Muscle layer of duodenum (tissue), 2 donors: ENCODE measurements around the gene KCNMA1.

Experiments used
- H3K27ac ChIP-seq: one replicate; pipeline ENCODE4 v1.7.0; 2013; ENCODE audit warnings: mild to moderate bottlenecking, low read length
- H3K27me3 ChIP-seq: one replicate; pipeline ENCODE4 v1.7.0; 2013; ENCODE audit warnings: low read depth, mild to moderate bottlenecking, control low read depth, low read length
- H3K36me3 ChIP-seq, 2 donors: one replicate each; pipeline ENCODE4 v1.7.0; 2013; ENCODE audit warnings: low read length in 2 of 2, control low read depth in 1 of 2, mild to moderate bottlenecking in 1 of 2; ENCODE audit not compliant: insufficient read depth in 2 of 2, control insufficient read depth in 1 of 2
- H3K4me1 ChIP-seq, 2 donors: one replicate each; pipeline ENCODE4 v1.7.0; 2013; ENCODE audit warnings: low read length in 2 of 2, mild to moderate bottlenecking in 2 of 2, control low read depth in 1 of 2, moderate library complexity in 1 of 2; ENCODE audit not compliant: insufficient read depth in 2 of 2, control insufficient read depth in 1 of 2
- H3K4me3 ChIP-seq, 2 donors: one replicate each; pipeline ENCODE4 v1.7.0; 2013; ENCODE audit warnings: low read length in 2 of 2, low read depth in 1 of 2, mild to moderate bottlenecking in 1 of 2
- H3K9me3 ChIP-seq, 2 donors: one replicate each; pipeline ENCODE4 v1.7.0; 2013; ENCODE audit warnings: low read length in 2 of 2, control low read depth in 1 of 2, mild to moderate bottlenecking in 1 of 2; ENCODE audit not compliant: control insufficient read depth in 1 of 2
- donor health status: healthy.

Gene KCNMA1

DNA sequence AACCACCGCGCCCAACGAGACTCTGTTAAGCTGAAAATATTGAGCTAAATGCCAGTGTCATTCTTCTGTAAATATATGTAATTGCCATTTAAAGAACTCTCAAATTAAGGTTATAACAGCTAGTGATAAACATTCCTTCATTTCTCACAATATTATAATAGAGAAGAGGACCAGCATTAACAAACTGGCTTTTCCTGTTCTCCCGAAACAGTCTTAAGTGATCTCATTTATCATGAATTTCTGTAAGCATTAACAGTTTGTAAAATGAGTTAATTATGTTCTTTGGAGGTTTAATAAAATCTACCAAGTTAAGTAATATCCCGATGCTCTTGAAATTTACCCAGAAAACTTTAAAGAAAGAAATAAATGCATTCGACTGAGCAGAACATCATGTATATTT is 352.8 kb downstream of the KCNMA1 start:
- H3K9me3 ChIP-seq, result no peaks in the 10 kb centered on the region
- no peak overlapping the region for H3K4me3 ChIP-seq
- H3K36me3 ChIP-seq, result no peaks in the 10 kb centered on the region
- no peaks in the 10 kb centered on the region for H3K27me3 ChIP-seq
- no peak overlapping the region for H3K27ac ChIP-seq
- peaks cover 4 to 7% of the 10 kb centered on the region in 2 donors for H3K4me1 ChIP-seq

DNA sequence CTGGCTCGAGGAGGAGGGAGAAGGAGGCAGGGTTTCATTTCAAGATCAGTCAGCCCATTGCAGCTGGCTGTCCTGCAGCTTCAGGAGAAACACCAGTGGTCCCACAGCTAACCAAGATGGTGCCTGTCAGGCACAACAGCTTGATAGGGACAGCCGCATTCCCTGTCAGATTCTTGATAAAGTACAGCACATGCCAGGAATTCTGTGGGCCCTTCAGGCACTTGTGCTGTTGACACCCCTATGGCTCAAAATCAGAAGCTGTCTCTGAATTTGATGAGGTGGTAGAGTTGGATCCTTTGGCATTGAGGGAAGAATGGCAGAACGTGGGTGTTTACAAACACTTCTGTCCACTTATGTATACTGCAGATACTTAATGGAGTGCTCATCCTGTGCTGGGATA is 354.3 kb downstream of the KCNMA1 start:
- Histone ChIP-seq H3K9me3 (no peaks in the 10 kb centered on the region), H3K27me3 (no peaks in the 10 kb centered on the region), H3K36me3 (no peaks in the 10 kb centered on the region), H3K27ac (no peak overlapping the region), H3K4me3 (no peak overlapping the region), H3K4me1 (peaks cover 4 to 7% of the 10 kb centered on the region in 2 donors)

DNA sequence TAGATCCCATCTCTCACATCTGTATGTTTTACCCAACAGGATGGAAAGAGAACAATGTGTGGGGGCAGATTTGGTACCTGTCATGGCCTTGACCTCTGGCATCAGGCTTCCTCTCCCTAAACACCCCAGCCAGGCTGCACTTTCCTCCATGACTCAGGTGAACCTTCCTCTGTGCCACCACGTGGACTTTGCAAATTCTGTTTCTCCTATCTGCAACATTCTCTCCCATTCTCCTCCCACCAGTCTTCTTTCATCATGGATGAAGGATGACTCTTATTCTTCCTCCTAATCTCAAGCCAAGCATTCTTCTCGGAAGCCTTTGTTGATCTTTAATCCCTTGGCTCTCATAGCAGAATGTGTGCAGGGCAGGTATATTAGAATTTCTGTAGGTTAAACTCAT is 355.4 kb downstream of the KCNMA1 start:
- no peak overlapping the region for H3K27ac ChIP-seq

DNA sequence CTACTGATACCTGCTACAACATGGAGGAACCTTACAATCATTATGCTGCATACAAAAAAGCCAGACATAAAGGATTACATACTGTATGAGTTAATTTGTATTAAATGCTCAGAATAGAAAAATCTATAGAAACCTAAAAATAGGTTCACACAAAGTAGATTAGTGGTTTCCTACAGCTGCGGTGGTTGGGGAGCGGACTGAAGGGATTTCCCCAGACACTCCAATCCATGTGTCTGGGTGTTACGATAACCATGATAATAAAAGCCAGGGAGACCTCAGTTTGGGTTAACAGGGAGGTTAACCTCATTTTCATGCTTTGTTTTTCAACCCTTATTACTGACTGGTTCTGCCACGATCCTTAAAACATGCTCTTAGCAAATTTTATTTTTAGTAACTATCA is 355.9 kb downstream of the KCNMA1 start:
- no peak overlapping the region for H3K27ac ChIP-seq
- H3K9me3 ChIP-seq, result no peaks in the 10 kb centered on the region
- no peaks in the 10 kb centered on the region for H3K4me1 ChIP-seq

More for the DNA sequence above, 355.4 kb downstream of the KCNMA1 start:
- no peaks in the 10 kb centered on the region for H3K9me3 ChIP-seq
- H3K27me3 ChIP-seq, result no peaks in the 10 kb centered on the region
- H3K4me1 ChIP-seq, result peaks cover 0 to 2% of the 10 kb centered on the region in 2 donors
- no peak overlapping the region for H3K4me3 ChIP-seq
- H3K36me3 ChIP-seq, result no peaks in the 10 kb centered on the region

DNA sequence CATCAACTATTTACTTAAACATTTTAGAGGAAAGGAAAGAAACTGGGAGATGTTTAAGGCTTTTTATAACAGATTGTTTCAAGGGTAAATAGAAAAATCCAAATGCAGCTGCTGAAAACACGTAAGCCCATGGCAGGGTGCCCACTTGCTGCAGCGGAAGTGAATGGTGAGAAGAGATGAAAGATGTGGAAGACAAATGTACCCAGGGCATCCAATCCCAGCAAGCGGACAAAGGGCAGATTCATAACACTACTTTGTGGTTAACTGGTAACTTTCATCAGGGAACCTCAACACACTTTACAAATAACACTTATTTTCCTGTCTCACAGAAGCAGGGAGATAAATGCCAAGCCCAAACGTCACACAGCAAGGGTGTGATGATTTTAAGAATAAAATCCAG is 358.4 kb downstream of the KCNMA1 start:
- Histone ChIP-seq H3K9me3 (no peaks in the 10 kb centered on the region), H3K36me3 (no peaks in the 10 kb centered on the region), H3K4me1 (no peaks in the 10 kb centered on the region), H3K27me3 (no peaks in the 10 kb centered on the region), H3K27ac (no peak overlapping the region), H3K4me3 (no peak overlapping the region)

More for the DNA sequence above, 355.9 kb downstream of the KCNMA1 start:
- no peaks in the 10 kb centered on the region for H3K27me3 ChIP-seq
- H3K36me3 ChIP-seq, result no peaks in the 10 kb centered on the region
- H3K4me3 ChIP-seq, result no peak overlapping the region

DNA sequence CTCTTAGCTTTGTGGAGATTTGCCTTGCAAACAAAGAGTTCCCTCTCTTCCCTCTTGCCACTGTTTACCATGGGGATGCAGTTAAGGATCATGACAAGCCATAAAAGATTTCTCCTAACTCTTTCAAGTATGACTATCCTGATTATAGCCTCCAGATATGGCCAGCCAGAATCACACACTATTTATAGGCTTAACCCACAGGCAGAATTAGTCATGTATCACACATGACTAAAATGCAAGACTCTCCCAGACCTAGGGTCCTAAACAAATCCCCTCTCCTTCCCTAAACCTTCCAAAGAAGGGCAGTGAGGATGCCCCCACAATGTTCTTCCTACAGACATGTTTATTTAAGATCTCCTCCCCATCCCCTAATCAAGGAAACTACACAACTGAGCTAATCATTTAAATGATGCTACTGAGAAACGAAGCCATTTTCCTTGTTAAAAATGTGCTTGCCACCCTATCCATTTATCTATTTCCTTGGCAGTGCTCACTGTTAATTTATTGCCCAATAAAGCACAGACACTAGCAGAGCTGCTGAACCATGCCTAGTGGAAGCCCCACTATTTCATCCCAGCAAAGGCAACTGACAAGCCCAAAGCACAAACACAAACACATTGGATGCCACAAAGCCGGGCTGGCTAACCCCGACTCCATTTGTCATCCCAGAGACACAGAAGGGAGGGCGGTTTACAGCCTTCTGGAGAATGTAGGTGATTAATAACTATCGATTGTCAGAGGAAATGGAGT is 363.4 kb downstream of the KCNMA1 start:
- Histone ChIP-seq H3K27me3 (no peaks in the 10 kb centered on the region), H3K4me3 (no peak overlapping the region), H3K27ac (no peak overlapping the region), H3K36me3 (no peaks in the 10 kb centered on the region), H3K4me1 (no peaks in the 10 kb centered on the region), H3K9me3 (no peaks in the 10 kb centered on the region)

DNA sequence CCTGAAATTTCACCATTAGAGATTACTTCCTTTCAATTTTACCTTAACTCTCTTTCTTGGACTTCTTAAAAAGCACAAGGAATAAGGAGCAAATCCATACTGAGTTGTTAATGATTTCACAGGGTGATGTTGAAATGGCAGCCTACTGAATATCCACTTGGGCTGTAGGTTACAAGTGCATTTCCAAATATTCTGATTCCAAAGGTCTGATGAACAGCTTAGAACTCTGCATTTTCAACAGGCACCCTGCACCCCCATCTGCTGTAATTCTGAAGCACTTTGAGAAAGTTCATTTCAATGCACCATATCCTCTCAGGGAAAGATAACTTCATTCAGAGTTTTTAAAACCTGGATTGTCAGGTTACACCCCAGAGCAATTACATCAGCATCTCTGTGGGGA is 368.4 kb downstream of the KCNMA1 start:
- peaks cover 0 to 4% of the 10 kb centered on the region in 2 donors for H3K4me1 ChIP-seq
- H3K9me3 ChIP-seq, result no peaks in the 10 kb centered on the region
- no peak overlapping the region for H3K27ac ChIP-seq
- no peak overlapping the region for H3K4me3 ChIP-seq
- H3K27me3 ChIP-seq, result no peaks in the 10 kb centered on the region
- H3K36me3 ChIP-seq, result no peaks in the 10 kb centered on the region

DNA sequence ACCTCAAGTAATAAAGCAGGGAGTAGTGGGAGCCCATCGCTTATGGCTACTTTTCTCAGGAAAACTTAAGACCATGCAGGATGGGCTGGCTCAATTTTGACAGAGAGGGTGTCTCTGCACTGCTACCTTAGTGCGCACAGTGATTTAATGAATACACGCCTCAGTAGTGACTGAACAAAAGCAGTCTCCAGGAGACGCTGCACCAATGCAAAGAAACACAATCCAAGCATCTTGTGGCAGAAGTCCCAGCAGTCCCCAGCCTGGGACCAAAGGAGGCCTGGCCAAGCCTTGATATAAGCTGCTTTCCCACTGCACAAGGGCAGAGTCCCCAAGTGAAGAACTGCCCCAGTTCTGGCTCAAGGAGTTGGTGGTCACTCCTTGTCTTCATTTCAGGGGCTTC is 368.9 kb downstream of the KCNMA1 start:
- Histone ChIP-seq H3K27me3 (no peaks in the 10 kb centered on the region), H3K36me3 (no peaks in the 10 kb centered on the region), H3K9me3 (no peaks in the 10 kb centered on the region), H3K4me3 (no peak overlapping the region), H3K27ac (no peak overlapping the region), H3K4me1 (peaks cover 0 to 4% of the 10 kb centered on the region in 2 donors)

DNA sequence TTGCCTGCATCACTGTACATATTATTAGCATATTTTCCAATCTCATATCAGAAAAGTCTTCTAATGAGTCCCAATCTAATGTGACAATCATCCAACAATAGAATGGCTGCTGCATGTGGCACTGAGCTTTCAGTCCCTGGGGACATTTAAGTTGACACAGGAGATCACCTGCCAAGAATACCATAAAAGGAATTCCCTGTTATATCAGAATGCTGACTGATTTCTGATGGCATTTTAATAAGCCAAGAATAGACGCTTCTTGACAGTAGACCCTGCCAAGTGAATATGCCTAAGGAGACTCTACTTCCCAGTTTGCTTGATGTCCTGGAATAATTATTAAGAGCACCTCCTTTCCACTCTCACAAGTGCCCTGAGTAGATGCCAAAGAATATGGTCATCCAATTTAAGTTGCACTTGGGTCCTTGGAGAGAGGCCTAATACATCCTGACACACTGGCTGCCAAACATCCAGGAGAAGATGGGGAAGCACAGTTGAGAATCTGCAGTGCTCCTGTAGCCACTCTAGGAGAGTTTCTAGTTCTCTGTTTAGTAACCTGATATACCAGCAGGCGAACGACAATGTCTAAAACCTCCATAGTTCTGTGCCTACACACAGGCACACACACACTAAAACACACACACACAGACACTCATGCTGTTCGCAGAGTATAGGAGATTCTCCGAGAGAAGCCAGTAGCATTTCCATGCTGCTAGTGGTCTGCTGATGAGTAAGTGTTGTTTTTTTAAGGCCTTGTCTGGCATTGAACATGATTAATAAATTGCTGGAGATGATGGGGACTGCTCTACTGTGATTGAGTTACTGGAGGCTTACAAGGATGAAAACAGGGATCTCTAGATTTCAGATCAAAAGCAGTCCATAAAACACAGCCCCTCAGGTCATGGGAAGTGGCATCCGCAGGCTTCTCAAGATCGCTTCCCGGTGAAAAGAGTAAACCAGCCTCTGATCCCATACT is 369.6 kb downstream of the KCNMA1 start:
- Histone ChIP-seq H3K27me3 (no peaks in the 10 kb centered on the region), H3K9me3 (no peaks in the 10 kb centered on the region), H3K4me1 (peaks cover 0 to 4% of the 10 kb centered on the region in 2 donors), H3K36me3 (no peaks in the 10 kb centered on the region), H3K4me3 (no peak overlapping the region), H3K27ac (no peak overlapping the region)

DNA sequence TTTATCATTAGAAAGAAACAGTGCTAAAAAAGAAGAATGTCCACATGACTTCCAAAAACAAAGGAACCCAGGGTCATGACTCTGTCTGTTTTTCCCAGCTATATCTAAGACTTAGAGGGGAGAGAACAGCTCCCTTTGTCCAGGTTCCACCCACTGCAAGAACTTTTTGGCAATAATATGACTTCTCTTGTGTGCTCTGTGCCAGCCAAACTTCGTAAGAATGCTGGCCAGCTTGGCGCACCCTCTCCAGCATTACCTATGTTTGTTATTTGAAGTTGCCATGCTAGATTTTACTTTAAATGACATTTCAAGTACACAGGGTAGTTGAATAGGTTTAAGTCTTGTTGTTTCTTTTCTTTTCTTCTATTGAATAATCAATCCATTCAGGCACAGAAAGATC is 371.4 kb downstream of the KCNMA1 start:
- no peaks in the 10 kb centered on the region for H3K36me3 ChIP-seq
- no peaks in the 10 kb centered on the region for H3K9me3 ChIP-seq
- H3K27me3 ChIP-seq, result no peaks in the 10 kb centered on the region
- peaks cover 0 to 4% of the 10 kb centered on the region in 2 donors for H3K4me1 ChIP-seq
- no peak overlapping the region for H3K4me3 ChIP-seq
- H3K27ac ChIP-seq, result no peak overlapping the region

DNA sequence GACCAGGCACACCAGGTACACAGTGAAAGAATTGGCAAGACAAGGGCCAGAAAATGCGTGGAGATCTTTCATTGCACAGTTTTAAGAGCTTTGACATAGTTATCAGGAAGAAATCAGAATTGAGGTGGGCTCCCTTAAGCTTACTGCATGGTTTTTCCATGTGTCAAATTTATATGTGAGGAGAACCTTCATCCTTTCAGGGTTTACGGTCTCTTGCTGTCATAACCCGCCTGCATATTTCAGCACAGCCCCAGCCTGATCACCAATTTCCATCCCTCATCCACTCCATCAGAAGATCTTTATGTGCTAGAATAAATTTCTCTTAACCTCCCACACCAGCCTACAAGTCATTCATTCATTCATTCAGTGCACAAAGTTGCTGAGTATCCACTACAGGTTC is 373.1 kb downstream of the KCNMA1 start:
- H3K27me3 ChIP-seq, result no peaks in the 10 kb centered on the region
- H3K4me3 ChIP-seq, result no peak overlapping the region
- H3K4me1 ChIP-seq, result peaks cover 0 to 4% of the 10 kb centered on the region in 2 donors
- H3K9me3 ChIP-seq, result no peaks in the 10 kb centered on the region
- H3K36me3 ChIP-seq, result no peaks in the 10 kb centered on the region
- no peak overlapping the region for H3K27ac ChIP-seq
